Activated naive CD4-positive, alpha-beta T cell treated with anti-CD3 and anti-CD28 coated beads for 36 hours (primary cell): ENCODE measurements around the gene SLC4A8. TPM values are rescaled to one million over a fixed set of nuclear protein-coding genes. Genes with fewer than 3 reads are reported as not detected.

Experiments used
- CTCF ChIA-PET: fragments of 350-600 bp; sonication (Branson Sonifier 250); formaldehyde crosslinking; loops from one replicate; lab custom pipeline; 2021; ENCODE audit warnings: antibody characterized with exemption; lab: Charles Lee
- DNase-seq: peaks from one replicate; pipeline ENCODE4 v3.0.0-alpha.2; 2020
- H3K27ac Mint-ChIP-seq: one replicate; pipeline ENCODE4 v1.8.0; 2021; ENCODE audit warnings: mild to moderate bottlenecking, mixed read lengths
- H3K27me3 Mint-ChIP-seq: one replicate; pipeline ENCODE4 v1.8.0; 2021; ENCODE audit warnings: low read depth, mixed read lengths
- H3K36me3 Mint-ChIP-seq: one replicate; pipeline ENCODE4 v1.8.0; 2021; ENCODE audit warnings: low read depth, mixed read lengths
- H3K4me1 Mint-ChIP-seq: one replicate; pipeline ENCODE4 v1.8.0; 2021; ENCODE audit warnings: low read depth, mixed read lengths
- H3K4me3 Mint-ChIP-seq: one replicate; pipeline ENCODE4 v1.8.0; 2021; ENCODE audit warnings: mild to moderate bottlenecking, moderate library complexity, mixed read lengths
- H3K9me3 Mint-ChIP-seq: one replicate; pipeline ENCODE4 v1.8.0; 2021; ENCODE audit warnings: mixed read lengths
- intact Hi-C: fragments of 100-400 bp; cut with micrococcal nuclease; formaldehyde crosslinking; loops from one replicate; pipeline ENCODE4 v1.15.1; 2023
- total RNA-seq, 2 experiments: library from RNA; stranded (reverse); gene quantifications; one replicate each; pipeline ENCODE4 v1.2.3, GENCODE V29; 2021

The SLC4A8 gene
- total RNA-seq, 2 experiments from 2014 or later = 0.89 to 1.8 TPM

- Mint-ChIP-seq H3K27ac (no peak overlapping the region), H3K4me1 (no peaks in the 10 kb centered on the region), H3K27me3 (no peaks in the 10 kb centered on the region), H3K36me3 (no peaks in the 10 kb centered on the region), H3K9me3 (no peaks in the 10 kb centered on the region), H3K4me3 (no peak overlapping the region)
- CTCF ChIA-PET = interaction anchor here (0.8 to 3.3 kb wide), 3 partner anchors 7 to 103 kb away, joined by 3 to 16 read pairs (median 12); no protein-coding TSS in a partner anchor
- no peak for DNase-seq
- intact Hi-C loops = no loop called here
Observed at GRCh38 chr12:51524386-51524901, 99.8 kb downstream of the SLC4A8 start.

GRCh38 chr12:51525518-51525917 is 100.9 kb downstream of the SLC4A8 start:
- Mint-ChIP-seq H3K4me3 (no peak overlapping the region), H3K27ac (no peak overlapping the region), H3K27me3 (no peaks in the 10 kb centered on the region), H3K9me3 (no peaks in the 10 kb centered on the region), H3K36me3 (no peaks in the 10 kb centered on the region), H3K4me1 (no peaks in the 10 kb centered on the region)
- intact Hi-C loops = no loop called here
- no peak for DNase-seq
- CTCF ChIA-PET = no interaction called here

- Mint-ChIP-seq H3K36me3 (no peaks in the 10 kb centered on the region), H3K4me3 (no peak overlapping the region), H3K4me1 (peaks cover 5% of the 10 kb centered on the region), H3K27ac (no peak overlapping the region), H3K9me3 (no peaks in the 10 kb centered on the region), H3K27me3 (peaks cover 2% of the 10 kb centered on the region)
- CTCF ChIA-PET = interaction anchor here (0.7 to 3.4 kb wide), 3 partner anchors 58 to 107 kb away, joined by 3 to 18 read pairs (median 9); partner anchors contain the start of gene SLC4A8
- no peak for DNase-seq
- intact Hi-C loops = no loop called here
Observed at GRCh38 chr12:51527966-51528365, 103.3 kb downstream of the SLC4A8 start.

GRCh38 chr12:51528852-51529650 is 104.4 kb downstream of the SLC4A8 start:
- Mint-ChIP-seq H3K27me3 (peaks cover 2% of the 10 kb centered on the region), H3K27ac (no peak overlapping the region), H3K36me3 (no peaks in the 10 kb centered on the region), H3K9me3 (no peaks in the 10 kb centered on the region), H3K4me3 (no peak overlapping the region), H3K4me1 (peaks cover 5% of the 10 kb centered on the region)
- CTCF ChIA-PET = interaction anchor here (2.3 to 3.4 kb wide), 2 partner anchors 105 to 108 kb away, joined by 9 to 18 read pairs; partner anchors contain the start of gene SLC4A8
- intact Hi-C loops = no loop called here
- DNase-seq = no peak

- no peak overlapping the region for H3K4me3 Mint-ChIP-seq
- no peak overlapping the region for H3K27ac Mint-ChIP-seq
- no peaks in the 10 kb centered on the region for H3K36me3 Mint-ChIP-seq
- CTCF ChIA-PET = interaction anchor here (3.4 kb wide), 1 partner anchor 109 kb away, joined by 18 read pairs; no protein-coding TSS in a partner anchor
- peaks cover 5% of the 10 kb centered on the region for H3K4me1 Mint-ChIP-seq
- DNase-seq = no peak
- no peaks in the 10 kb centered on the region for H3K9me3 Mint-ChIP-seq
- intact Hi-C loops = no loop called here
- peaks cover 2% of the 10 kb centered on the region for H3K27me3 Mint-ChIP-seq
Observed at GRCh38 chr12:51529651-51529970, 105.0 kb downstream of the SLC4A8 start.

GRCh38 chr12:51530208-51530607 is 105.6 kb downstream of the SLC4A8 start:
- Mint-ChIP-seq H3K4me1 (peaks cover 5% of the 10 kb centered on the region), H3K36me3 (no peaks in the 10 kb centered on the region), H3K4me3 (no peak overlapping the region), H3K27ac (no peak overlapping the region), H3K27me3 (peaks cover 2% of the 10 kb centered on the region), H3K9me3 (no peaks in the 10 kb centered on the region)
- CTCF ChIA-PET = interaction anchor here (1.0 to 4.8 kb wide), 4 partner anchors 7 to 110 kb away, joined by 3 to 142 read pairs (median 18); partner anchors contain the start of gene SLC4A8
- DNase-seq = no peak
- intact Hi-C loops = loop anchor here (10.0 kb wide), 1 partner anchor 265 kb away; no protein-coding TSS in a partner anchor

GRCh38 chr12:51531284-51531977 is 106.8 kb downstream of the SLC4A8 start:
- intact Hi-C loops = loop anchor here (10.0 kb wide), 1 partner anchor 267 kb away; no protein-coding TSS in a partner anchor
- no peak for DNase-seq
- no peak overlapping the region for H3K4me3 Mint-ChIP-seq
- H3K27ac Mint-ChIP-seq = no peak overlapping the region
- H3K27me3 Mint-ChIP-seq = peaks cover 2% of the 10 kb centered on the region
- H3K36me3 Mint-ChIP-seq = no peaks in the 10 kb centered on the region
- CTCF ChIA-PET = interaction anchor here (0.6 to 4.8 kb wide), 16 partner anchors 8 to 471 kb away, joined by 3 to 142 read pairs (median 4); partner anchors contain the start of gene SLC4A8
- H3K4me1 Mint-ChIP-seq = peaks cover 5% of the 10 kb centered on the region
- H3K9me3 Mint-ChIP-seq = no peaks in the 10 kb centered on the region

- DNase-seq = peak; percentile 87
- H3K4me3 Mint-ChIP-seq = no peak overlapping the region
- no peak overlapping the region for H3K27ac Mint-ChIP-seq
- intact Hi-C loops = loop anchor here (1.0 to 10.0 kb wide), 6 partner anchors 107 to 343 kb away; no protein-coding TSS in a partner anchor
- H3K4me1 Mint-ChIP-seq = peaks cover 5% of the 10 kb centered on the region
- CTCF ChIA-PET = interaction anchor here (0.6 to 4.8 kb wide), 19 partner anchors 9 to 471 kb away, joined by 3 to 142 read pairs (median 5); partner anchors contain the start of gene SLC4A8
- peaks cover 2% of the 10 kb centered on the region for H3K27me3 Mint-ChIP-seq
- H3K9me3 Mint-ChIP-seq = no peaks in the 10 kb centered on the region
- no peaks in the 10 kb centered on the region for H3K36me3 Mint-ChIP-seq
Observed at GRCh38 chr12:51531978-51532497, 107.4 kb downstream of the SLC4A8 start.

- peaks cover 5% of the 10 kb centered on the region for H3K4me1 Mint-ChIP-seq
- peaks cover 2% of the 10 kb centered on the region for H3K27me3 Mint-ChIP-seq
- no peaks in the 10 kb centered on the region for H3K36me3 Mint-ChIP-seq
- no peak overlapping the region for H3K4me3 Mint-ChIP-seq
- DNase-seq = no peak
- no peak overlapping the region for H3K27ac Mint-ChIP-seq
- no peaks in the 10 kb centered on the region for H3K9me3 Mint-ChIP-seq
- intact Hi-C loops = loop anchor here (2.0 to 10.0 kb wide), 4 partner anchors 165 to 341 kb away; no protein-coding TSS in a partner anchor
- CTCF ChIA-PET = interaction anchor here (0.6 to 4.8 kb wide), 7 partner anchors 13 to 714 kb away, joined by 3 to 142 read pairs (median 6); partner anchors contain the start of gene SLC4A8
Observed at GRCh38 chr12:51533799-51534198, 109.2 kb downstream of the SLC4A8 start.

GRCh38 chr12:51534216-51535074 is 109.8 kb downstream of the SLC4A8 start:
- no peak overlapping the region for H3K27ac Mint-ChIP-seq
- H3K9me3 Mint-ChIP-seq = no peaks in the 10 kb centered on the region
- CTCF ChIA-PET = interaction anchor here (1.0 to 4.8 kb wide), 5 partner anchors 13 to 290 kb away, joined by 3 to 142 read pairs (median 6); partner anchors contain the start of gene SLC4A8
- H3K27me3 Mint-ChIP-seq = peaks cover 2% of the 10 kb centered on the region
- no peak overlapping the region for H3K4me3 Mint-ChIP-seq
- H3K4me1 Mint-ChIP-seq = peaks cover 5% of the 10 kb centered on the region
- H3K36me3 Mint-ChIP-seq = no peaks in the 10 kb centered on the region
- no peak for DNase-seq
- intact Hi-C loops = loop anchor here (10.0 kb wide), 1 partner anchor 270 kb away; no protein-coding TSS in a partner anchor

- no peaks in the 10 kb centered on the region for H3K9me3 Mint-ChIP-seq
- intact Hi-C loops = loop anchor here (10.0 kb wide), 1 partner anchor 271 kb away; no protein-coding TSS in a partner anchor
- H3K4me3 Mint-ChIP-seq = no peak overlapping the region
- H3K27ac Mint-ChIP-seq = no peak overlapping the region
- CTCF ChIA-PET = interaction anchor here (0.6 to 1.7 kb wide), 6 partner anchors 108 to 141 kb away, joined by 3 to 7 read pairs (median 4); no protein-coding TSS in a partner anchor
- DNase-seq = no peak
- H3K36me3 Mint-ChIP-seq = no peaks in the 10 kb centered on the region
- peaks cover 2% of the 10 kb centered on the region for H3K27me3 Mint-ChIP-seq
- peaks cover 5% of the 10 kb centered on the region for H3K4me1 Mint-ChIP-seq
Observed at GRCh38 chr12:51536159-51536558, 111.5 kb downstream of the SLC4A8 start.
